ENCODE results near the gene DDX59.

Gene DDX59

DNA sequence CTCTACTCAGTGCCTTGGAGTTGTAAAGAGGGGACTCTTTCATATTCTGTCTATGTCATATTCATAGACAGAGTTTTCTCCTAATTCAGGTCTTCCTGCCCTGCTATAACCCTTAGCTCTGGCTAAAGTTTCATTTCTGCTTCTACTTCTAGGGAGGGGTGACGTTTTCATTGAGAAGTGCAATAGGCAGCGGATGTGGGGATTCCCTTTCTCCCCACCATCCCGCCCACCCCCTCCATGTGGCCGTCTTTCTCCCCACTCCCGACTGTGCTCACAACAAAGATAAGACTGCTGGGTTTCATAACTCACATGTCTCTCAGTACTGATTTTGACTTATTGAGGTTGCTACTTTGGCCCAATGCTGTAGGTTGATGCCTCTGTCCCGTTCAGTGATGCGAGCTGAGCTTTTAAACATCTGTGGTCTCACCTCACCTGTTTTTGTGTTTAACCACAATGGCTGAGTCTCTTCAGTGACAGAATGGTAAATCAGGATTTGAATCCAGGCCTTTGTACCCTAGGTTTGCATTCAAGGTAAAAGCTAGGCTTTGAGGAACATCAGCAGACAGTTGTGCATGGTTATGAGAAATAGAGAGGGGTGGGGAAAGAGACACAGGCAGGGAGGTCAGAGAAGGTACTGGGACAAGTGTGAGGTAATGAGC is 41.4 kb downstream of the DDX59 start:
- peak; percentile 52 for DNase-seq

DNA sequence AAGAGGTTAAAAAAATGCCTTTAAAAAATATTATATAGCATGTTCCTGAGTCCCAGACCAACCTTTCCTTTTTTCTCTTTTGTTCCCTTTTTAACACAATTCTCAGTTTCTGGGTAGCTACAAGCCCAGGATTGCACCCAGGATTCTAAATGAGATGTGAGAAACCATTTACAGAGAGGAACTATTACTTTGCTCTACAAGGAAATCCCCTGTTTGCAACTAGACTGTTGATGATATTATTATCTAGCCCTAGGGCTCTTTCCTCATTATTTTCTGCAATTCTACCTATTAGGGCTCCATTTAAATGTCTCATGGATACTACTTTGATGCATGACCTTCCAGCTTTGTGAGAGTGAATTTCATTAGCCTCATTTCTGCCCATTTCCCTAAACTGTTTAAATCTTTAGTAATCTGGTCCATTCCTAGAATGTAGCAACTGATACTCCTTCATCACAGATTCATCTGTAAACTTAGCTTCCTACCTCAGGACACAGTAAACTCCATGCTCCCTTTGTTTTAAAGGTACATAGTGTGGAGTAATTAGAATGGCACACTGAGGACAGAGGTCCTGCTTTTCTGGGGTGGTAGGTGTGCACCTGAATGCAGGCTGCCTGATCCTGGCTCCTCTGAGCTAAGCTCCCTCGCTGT is 42.0 kb downstream of the DDX59 start:
- DNase-seq, result no peak

DNA sequence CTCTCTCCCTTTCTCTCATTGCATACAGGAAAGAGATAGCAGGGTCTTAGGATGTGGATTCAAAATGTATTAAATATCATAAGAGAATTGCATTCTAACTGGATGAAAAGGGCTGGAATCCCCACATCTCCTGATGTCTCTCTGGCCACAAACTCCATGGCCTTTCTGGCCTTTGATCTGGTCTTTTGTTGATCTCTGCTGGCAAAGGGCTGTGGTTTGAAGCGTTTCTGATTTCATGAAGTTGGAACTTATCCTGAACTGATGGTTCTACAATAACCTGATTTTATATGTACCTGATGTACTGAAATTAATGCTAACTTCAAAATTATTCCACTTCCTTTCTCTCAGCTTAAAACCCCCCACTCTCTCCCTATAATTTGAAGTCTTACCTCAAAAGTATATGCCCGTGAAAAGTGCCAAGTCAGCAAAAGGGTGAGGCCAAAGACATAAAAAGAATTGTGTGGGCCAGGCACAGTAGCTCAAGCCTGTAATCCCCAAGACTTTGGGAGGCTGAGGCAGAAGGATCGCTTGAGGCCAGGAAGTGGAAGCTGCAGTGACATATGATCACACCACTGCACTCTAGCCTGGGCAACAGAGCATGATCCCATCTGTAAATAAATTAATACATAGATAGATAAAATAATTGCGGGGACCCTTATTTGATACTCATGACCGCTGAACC is 42.7 kb downstream of the DDX59 start:
- no peak for DNase-seq

DNA sequence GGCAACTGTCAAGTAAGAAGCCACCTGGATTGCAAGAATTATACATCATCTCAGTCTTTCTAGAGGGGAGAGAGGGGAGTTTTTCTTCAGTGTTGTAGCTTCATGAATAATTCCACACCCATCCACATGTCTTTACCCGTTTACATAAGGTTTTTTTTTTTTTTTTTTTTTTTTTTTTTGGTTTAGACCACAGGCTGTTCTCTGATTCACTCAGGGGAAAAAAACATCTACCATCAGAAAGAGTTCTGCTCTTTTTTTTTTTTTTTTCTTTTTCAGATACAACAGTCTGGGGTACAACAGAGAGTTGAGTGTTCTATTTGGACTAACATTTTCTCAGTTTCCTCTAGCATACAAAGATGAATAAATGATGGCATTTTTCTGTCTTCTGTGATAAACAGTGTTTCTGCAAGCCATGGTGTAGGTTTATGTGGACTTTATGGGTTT is 44.3 kb downstream of the DDX59 start:
- no peak for DNase-seq

DNA sequence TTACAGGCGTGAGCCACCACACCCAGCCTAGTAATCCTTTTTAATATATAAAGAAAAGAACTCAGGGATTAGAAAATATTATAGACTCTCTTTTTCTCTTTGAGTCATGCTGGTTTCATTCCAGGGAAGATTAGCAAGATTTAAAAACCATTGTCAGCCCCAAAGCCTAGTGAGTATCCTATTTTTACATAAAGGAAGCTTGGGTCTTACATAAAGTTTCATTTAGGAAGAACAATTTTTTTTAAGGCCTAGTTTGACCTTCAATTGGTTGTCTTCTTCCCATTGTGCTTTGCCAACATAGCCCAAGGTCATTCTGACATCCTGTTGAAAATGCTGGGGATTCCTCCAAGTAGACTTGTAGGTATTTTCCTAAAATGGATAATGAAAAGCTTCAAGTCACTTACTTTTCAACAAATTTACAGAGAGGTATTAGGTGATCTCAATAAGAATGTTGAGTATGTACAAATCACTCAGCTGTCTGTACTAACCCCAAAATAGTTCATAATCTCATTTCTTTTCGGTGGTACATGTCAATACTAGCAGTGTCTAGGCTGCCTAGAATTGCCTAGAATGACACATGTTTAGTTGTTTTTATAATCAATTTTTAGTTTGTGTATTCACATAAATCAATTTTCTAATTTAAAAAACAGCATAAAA is 44.9 kb downstream of the DDX59 start:
- no peak for DNase-seq

DNA sequence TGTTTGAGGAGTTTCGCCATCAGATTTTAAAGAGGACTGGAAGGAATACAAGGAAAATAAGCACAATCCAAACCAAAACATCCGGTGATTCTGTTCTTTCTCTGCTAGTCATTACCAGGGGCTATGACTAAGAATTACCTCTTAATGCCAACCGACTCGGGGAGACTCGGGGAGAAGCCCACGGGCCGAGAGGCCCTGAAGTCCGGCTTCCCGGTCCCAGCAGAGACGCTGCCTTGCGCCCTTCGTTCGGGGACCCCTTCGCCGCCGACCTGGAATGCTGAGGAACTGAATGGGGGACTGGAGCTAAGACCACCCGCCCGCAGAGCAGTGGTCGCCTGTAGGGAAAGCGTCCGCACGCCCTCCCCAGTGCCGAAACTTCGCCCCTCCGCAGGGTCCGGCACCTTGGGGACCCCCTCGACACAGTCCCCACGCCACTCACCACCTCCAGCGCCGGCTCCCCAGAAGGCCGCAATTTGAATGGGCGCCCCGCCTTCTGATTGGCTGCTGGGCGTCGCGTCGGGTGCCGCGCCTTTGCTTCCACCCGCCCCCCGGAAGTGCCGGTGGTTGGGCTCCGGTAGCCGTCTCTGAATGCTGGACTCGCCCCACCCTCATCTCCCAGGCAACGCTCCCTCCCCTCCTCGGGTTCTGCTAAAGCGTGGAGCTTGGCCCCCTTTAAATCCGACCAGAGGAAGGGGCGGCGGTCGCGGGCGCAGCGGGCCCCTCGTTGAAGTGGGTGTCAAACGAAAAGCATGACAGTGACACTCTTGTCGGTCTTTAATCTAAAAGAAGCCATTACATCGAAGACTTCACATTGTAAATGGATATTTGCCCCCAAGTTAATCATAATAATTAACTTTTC is 49.2 kb downstream of the DDX59 start, which contains the start of gene KIF14:
KIF14 (minus strand) TSS at position 479 of the 859 bp plus-strand sequence. CDS start 2,028 bp downstream, outside the sequence.
- peak; percentile 93 for DNase-seq

DNA sequence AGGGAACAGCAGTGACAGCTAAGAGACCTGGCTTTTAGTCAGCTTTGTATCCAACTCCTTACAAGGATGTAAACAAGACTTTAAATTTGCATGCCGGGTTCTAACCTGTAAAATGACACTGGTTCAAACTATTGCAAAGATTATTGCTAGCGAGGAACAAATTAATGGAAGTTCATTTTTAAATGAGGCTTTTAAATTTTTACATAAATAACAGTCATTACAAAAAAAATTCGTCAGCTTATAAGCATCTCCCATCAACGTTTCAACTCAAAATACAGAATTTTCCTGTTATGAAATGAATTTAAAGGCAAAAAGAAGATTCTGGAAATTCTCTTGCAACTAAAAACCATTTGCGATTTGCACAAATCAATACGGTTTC is 49.8 kb downstream of the DDX59 start:
- no peak for DNase-seq

DNA sequence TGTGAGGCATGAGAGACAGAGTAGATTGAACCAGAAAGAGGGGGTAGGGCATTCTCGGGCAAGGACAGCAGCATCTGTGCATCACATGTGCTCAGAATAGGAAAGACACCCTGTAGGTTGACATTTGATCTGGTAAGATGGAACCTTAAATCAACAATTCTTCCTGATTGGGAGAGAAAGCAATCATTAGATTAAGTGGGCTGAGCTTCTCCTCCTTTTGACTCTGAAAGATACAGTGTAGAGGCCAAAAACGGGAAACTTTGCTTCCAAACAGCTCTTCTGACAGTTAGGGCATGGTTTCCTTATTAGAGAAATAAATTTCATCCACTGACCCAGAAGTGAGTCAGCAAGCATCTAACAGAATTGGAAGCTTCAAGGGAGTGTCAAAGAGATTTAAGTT is 58.9 kb downstream of the DDX59 start:
- DNase-seq, result no peak

DNA sequence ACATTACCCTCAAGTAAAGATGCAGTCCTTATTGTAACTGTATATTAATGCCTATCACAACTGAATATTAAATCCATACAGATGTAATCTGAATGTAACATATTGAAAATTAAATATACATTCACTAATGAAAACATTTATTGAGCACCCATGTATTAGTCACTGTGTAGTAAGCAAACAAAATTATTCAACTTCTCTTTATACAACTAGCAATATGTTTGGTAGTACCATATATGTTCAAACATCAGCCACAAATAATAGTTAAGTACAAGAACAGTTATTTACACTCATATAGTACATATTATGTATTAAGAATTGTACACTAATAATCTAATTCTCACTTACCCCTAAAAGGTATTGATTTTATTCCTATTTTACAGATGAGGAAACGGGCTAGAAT is 67.1 kb downstream of the DDX59 start:
- DNase-seq, result no peak
